DMS114 treated with DMSO at 0.1 percent for 48 hours (cell line): ENCODE data around the gene COL4A5.
"Not testable (repeated sequence)": the region's sequence is repeated elsewhere in the genome, so short reads cannot be mapped to it uniquely, and the experiment has no call there.

ENCODE experiments used
- DNase-seq: peaks from one replicate; lab custom pipeline; 2025; ENCODE audit not compliant: unreplicated experiment; lab: John Stamatoyannopoulos, UW

COL4A5 gene

GRCh38 chrX:108453841-108454240 is 14.2 kb downstream of the COL4A5 start:
- DNase-seq: no peak

GRCh38 chrX:108456971-108457477 is 17.4 kb downstream of the COL4A5 start:
- no peak for DNase-seq

GRCh38 chrX:108464604-108465003 is 25.0 kb downstream of the COL4A5 start:
- no peak for DNase-seq

GRCh38 chrX:108468486-108468885 is 28.8 kb downstream of the COL4A5 start:
- no peak for DNase-seq

DNA sequence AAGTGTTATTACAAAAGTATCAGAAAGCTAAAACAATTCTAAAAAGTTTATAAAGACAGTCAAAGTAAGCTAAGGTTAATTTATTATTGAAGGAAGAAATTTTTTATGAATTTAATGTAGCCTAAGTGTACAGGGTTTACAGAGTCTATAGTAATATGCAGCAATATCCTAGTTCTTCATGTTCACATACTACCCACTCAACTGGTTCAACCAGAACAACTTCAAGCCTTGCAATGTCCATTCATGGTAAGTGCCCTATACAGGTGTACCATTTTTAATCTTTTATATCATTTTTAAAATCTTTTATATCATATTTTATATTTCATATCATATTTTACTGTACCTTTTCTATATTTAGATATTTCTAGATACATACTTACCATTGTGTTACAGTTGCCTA is 34.3 kb downstream of the COL4A5 start:
- no peak for DNase-seq

DNA sequence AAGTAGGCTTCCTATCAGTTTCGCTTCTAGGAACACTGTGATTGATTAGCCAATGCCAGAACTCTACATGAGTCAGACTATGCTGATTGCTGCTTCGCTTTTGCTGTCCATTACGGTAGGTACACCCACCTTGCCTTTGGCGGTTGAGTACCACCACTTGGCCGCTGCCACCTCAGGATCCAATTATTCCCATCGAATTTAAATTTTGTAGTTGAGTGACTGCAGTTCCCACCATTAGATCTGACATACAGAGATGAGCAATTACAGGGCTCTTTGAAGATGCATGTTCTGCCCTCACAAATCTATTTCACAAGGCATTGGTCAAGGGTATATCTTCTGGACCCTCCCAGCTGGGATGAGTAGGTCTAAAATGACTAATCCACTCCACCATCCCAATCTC is 41.9 kb downstream of the COL4A5 start:
- not testable (repeated sequence) for DNase-seq

DNA sequence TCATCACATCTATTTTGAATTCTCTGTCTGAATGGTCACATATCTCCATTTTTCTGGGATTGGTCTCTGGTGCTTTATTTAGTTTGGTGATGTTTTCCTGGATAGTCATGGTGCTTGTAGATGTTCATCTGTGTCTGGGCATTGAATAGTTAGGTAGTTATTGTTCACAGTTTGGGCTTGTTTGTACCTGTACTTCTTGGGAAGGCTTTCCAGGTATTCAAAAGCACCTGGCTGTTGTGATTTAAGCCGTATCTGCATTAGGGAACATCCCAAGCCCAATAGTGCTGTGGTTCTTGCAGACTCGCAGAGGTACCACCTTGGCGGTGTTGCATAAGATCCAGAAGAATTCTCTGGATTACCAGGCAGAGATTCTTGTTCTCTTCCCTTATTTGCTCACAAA is 44.6 kb downstream of the COL4A5 start:
- DNase-seq: no peak

- no peak for DNase-seq
Measured at GRCh38 chrX:108485960-108486359, 46.3 kb downstream of the COL4A5 start.

GRCh38 chrX:108494406-108495090 is 54.9 kb downstream of the COL4A5 start:
- DNase-seq: no peak

GRCh38 chrX:108511721-108512120 is 72.1 kb downstream of the COL4A5 start:
- no peak for DNase-seq

DNA sequence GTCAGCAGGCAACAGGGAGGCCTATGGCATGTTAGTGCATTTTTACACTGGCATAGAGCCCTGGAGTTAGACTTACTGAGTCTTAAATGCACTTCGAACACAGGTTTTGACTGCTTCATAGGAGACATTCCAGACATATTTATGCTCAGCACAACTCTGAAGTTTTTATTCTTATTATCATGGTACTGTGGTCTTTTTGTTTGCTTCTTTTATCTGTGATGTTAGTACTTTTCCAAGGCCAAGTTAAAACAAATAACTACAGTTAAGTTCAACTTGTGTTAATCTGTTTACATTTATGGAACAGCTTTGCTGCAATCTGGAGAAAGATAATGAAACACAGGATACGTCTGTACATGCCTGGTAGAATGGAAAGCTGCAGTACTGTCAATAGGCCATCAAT is 76.5 kb downstream of the COL4A5 start:
- DNase-seq: no peak

DNA sequence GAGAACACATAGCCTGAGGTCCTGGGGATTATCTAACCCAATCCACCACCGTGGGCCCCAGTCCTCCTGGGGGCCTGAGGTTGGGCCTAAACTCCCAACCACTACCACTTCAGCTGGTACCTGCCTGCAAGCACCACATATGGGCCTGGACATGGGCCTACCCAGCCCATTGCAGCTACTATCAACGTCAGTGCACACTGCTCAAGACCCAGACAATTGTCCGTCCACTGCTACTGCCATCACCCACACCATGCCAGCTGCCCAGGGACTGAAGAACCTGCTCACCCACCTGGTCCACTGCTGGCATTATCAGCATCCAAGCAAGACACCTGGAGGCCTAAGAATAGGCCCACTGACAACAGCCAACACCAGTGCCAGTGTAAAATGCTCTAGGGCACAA is 88.1 kb downstream of the COL4A5 start:
- DNase-seq: no peak

DNA sequence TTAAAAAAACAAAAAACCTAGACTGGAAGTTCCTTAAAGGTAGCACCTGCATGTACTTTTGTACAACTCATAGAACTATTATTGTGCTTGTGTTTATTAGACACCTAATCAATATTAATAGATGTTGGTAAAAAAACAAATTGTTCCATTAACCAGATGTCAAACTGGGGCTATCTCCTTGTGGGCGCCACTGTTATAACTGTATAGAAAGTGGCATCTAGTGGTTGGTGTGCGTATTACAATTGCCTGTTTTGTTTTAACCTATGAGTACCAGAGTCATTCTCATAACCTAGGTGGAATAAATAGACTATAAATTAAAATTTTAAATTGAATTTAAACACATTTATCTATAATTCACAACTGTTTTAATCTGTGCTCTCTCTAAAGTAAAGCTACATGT is 97.4 kb downstream of the COL4A5 start:
- peak; percentile 33 for DNase-seq

DNA sequence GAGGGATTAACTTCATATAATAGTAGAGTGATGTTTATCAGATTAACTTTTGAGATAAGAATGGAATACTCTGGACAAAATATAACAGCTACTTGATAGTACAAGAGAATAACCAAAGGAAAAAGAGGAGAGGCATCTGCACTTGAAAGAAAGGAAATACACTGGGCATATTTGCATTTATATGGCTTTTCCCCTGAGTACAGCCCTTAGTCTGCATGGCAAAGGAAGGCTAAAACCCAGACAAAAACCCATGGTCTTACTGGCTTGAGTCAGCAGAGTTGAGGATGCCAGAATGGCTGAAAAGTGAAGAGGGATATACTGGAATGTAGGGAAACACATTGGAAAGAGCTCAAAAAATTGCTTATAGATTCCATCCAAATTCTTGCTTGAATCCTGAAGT is 101.6 kb downstream of the COL4A5 start:
- no peak for DNase-seq

DNA sequence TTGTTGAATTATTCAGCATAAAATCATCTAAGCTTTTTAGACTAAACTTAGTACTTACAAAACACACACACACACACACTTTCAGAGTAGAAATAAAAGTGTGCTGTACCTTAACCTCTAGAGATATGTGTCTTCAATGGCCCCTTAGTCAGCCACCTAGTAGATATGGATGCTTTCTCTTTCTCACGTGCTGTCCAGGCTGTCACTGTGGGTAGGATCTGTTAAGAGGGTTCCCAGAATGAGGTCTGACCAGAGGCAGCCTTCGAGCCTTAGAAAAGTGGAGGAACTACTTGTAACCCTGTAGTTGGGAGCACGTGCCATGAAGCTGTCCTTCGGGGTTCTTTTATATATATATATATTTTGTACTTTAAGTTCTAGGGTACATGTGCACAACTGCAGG is 117.9 kb downstream of the COL4A5 start:
- DNase-seq: no peak

DNA sequence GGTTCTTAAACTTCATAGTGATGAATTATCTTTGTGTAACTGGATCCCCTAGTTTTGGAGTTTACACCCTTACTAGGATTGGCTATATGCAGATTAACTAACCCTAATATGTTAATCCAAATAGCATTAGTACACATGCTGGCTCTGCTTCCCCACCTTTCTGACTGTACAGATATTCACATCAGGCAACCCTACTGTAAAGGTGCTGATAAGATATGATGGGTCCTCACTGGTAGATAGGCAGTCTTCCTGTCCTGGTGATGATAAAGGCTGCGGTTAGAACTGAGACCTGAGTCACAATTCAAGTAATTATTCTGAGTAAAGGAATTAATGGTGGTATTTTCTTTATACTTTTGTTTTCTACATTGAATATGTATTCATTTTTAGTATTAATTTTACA is 118.6 kb downstream of the COL4A5 start:
- DNase-seq: no peak

GRCh38 chrX:108573136-108573535 is 133.5 kb downstream of the COL4A5 start:
- no peak for DNase-seq

DNA sequence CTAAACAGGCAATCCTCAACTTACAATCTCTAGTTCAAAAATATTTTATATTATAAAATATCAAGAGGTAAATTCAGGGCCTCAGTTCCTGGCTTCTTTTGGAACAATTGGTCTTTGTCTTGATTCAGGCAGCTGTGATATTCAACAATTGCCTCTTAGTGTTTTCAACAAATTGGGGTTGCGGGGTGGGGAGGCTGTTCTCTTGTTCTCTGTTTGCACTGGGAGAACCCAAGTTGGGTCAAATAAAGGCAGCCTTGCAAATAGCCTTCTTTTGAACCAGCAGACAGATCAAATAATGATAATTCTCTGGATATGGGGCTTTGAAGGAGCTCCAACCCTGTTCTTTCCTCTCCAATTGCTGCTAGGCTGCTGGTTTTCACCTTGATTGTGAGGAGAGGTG is 142.5 kb downstream of the COL4A5 start:
- no peak for DNase-seq

- DNase-seq: peak; percentile 6
Measured at GRCh38 chrX:108584617-108585211, 145.1 kb downstream of the COL4A5 start.

DNA sequence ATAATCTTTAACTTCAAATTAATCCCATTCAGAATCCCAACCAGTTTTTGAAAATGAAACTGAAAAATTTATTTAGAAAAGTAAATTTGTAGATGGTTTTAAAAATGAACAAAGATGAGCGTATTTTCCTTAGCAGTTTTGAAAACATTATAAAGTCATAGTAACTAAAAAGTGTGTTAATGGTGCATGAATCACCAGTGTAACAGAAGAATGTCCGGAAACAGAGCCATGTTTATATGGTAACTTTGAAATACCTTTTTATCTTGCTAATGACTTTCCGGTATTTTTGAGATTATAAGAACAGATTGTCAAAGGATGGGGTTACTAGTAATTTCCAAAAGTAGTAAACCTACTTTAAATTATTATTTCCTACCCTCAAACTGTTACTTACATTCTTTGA is 150.9 kb downstream of the COL4A5 start:
- no peak for DNase-seq

- DNase-seq: no peak
Measured at GRCh38 chrX:108601276-108601675, 161.6 kb downstream of the COL4A5 start.

DNA sequence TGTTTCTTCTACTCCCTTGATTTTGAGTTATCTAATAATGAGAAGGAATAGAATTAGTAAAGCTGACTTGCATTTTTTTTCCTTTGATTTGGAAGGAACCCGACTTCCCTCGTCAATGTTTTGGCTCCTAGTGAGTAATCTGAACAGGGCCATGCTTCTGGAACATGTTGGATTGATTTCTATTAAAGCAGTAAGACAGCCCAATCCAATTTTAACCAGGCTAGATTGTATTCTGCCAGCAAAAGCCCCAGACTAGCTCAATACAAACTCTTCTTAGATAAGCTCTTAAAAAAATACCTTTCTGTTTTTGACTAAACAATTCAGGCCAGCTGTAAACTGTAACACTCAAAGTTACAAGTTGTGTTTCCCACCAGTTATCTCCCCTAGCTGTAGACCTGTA is 170.5 kb downstream of the COL4A5 start:
- DNase-seq: no peak

DNA sequence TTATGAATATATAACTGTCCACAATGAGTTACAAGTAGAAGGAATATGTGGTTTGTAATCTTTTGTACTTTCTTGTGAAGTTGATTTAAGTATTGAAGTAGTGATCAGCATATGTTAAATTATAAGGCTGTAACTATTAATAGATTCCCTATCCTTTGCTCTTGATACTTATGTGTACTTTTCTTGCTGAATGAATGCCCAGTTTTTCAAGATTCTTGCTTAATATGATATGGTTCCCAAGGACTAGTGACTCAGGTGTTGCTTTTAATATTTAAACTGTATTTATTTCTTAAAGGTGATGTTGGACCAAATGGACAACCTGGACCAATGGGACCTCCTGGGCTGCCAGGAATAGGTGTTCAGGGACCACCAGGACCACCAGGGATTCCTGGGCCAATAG is 175.0 kb downstream of the COL4A5 start:
- DNase-seq: no peak
